Right ventricle myocardium superior (tissue), 1 donor: Measurements from ENCODE around the gene DCAF8L1. TPM values are rescaled to one million over a fixed set of nuclear protein-coding genes. Genes with fewer than 3 reads are reported as not detected.
"Not testable (repeated sequence)": the region's sequence is repeated elsewhere in the genome, so short reads cannot be mapped to it uniquely, and the experiment has no call there.

ENCODE experiments used
- ATAC-seq: fragments of 200-7000 bp; cut with Tn5 transposase; one replicate; pipeline ENCODE4 v1.9.1; 2020; ENCODE audit warnings: mild to moderate bottlenecking; ENCODE audit not compliant: poor library complexity
- DNase-seq: peaks from one replicate; pipeline ENCODE4 v3.0.0-alpha.2; 2020
- intact Hi-C: fragments of 100-400 bp; cut with DNase I; formaldehyde crosslinking; loops from one replicate; pipeline ENCODE4 v1.11.2; 2022
- long read RNA-seq: library from polyadenylated mRNA; unstranded; transcript quantifications from one replicate; pipeline ENCODE4 v2.0.0, GENCODE V29; 2021
- total RNA-seq: library from RNA; stranded (reverse); fragmentation: NEBNext Ultra II Directional; extraction: Animal tissue kit (Norgen Biotek cat#: 25700); gene quantifications from one replicate; pipeline ENCODE4 v1.2.1, GENCODE V29; 2021
- donor health status: DM: no; HTN: yes; CAD: no; lungs with severe emphysema.

Gene DCAF8L1
- not detected for total RNA-seq
- long read RNA-seq: 0 reads

GRCh38 chrX:27981349-27981748 is at the start of gene DCAF8L1:
DCAF8L1 (minus strand) TSS chrX:27981449; CDS start chrX:27981334, 115 bp downstream.
- DNase-seq: no peak
- no peak for ATAC-seq
- intact Hi-C loops: no loop called here

GRCh38 chrX:28022371-28022770 is 41.1 kb upstream of the DCAF8L1 start:
- ATAC-seq: no peak
- DNase-seq: no peak

GRCh38 chrX:28016823-28017222 is 35.6 kb upstream of the DCAF8L1 start:
- intact Hi-C loops: no loop called here
- no peak for ATAC-seq
- no peak for DNase-seq

More at GRCh38 chrX:28022371-28022770, 41.1 kb upstream of the DCAF8L1 start:
- intact Hi-C loops: no loop called here

- DNase-seq: no peak
- intact Hi-C loops: no loop called here
These were observed 34.7 kb upstream of the DCAF8L1 start for GRCh38 chrX:28015993-28016392.

GRCh38 chrX:28010875-28011274 is 29.6 kb upstream of the DCAF8L1 start:
- DNase-seq (no peak), ATAC-seq (no peak)
- intact Hi-C loops: no loop called here

More at GRCh38 chrX:28015993-28016392, 34.7 kb upstream of the DCAF8L1 start:
- ATAC-seq: no peak

GRCh38 chrX:27998666-27999065 is 17.4 kb upstream of the DCAF8L1 start:
- intact Hi-C loops: no loop called here
- DNase-seq: no peak
- ATAC-seq: no peak

DNA sequence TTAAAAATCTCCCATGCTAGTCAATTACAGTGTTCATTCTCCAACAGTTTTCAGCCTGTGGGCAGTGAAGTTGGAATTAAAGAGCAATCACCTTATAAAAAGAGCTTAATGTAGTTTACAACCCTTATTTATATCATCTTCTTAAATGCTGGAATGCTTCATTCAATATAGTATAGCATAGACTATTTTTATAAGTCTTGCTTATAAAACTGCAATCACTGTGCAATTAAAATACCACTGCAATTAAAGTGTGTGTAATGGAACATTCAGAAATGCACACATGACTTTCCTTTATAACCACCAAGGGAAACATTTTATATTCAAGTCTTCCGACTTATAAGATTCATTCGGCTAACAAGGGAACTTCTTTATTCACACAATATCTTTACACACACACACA is 16.4 kb upstream of the DCAF8L1 start:
- intact Hi-C loops: no loop called here
- no peak for ATAC-seq
- DNase-seq: no peak

DNA sequence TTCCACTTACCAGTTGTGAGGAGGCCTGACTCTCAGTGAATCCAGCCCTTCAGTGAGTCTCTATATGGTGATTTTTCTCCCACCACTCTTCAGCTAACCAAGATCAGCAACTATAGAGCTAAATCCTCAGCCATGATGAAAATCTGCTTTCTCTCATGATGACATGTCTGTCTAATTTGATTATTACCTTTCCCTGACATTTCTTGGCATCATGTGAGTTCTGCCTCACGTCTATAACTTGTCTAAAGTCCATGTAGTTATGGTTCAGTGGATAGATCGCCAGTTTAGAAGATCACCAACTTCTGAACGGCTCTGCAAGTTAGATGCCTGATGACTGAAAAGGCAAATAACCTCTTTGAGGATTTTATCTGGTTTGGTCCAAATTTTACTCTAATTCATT is 14.9 kb upstream of the DCAF8L1 start:
- intact Hi-C loops: no loop called here
- DNase-seq: no peak
- ATAC-seq: no peak

- intact Hi-C loops: no loop called here
- no peak for ATAC-seq
These were observed 14.4 kb upstream of the DCAF8L1 start for GRCh38 chrX:27995611-27996010.

GRCh38 chrX:27987862-27988646 is 6.8 kb upstream of the DCAF8L1 start:
- intact Hi-C loops: no loop called here
- ATAC-seq (no peak), DNase-seq (no peak)

More at GRCh38 chrX:27995611-27996010, 14.4 kb upstream of the DCAF8L1 start:
- DNase-seq: no peak

- ATAC-seq, DNase-seq, intact Hi-C loops: not testable (repeated sequence)
These were observed 4.3 kb downstream of the DCAF8L1 start for GRCh38 chrX:27976934-27977333.

GRCh38 chrX:27976284-27976683 is 5.0 kb downstream of the DCAF8L1 start:
- intact Hi-C loops: no loop called here
- no peak for DNase-seq
- no peak for ATAC-seq

GRCh38 chrX:27968878-27969277 is 12.4 kb downstream of the DCAF8L1 start:
- DNase-seq (no peak), ATAC-seq (no peak)
- intact Hi-C loops: no loop called here

DNA sequence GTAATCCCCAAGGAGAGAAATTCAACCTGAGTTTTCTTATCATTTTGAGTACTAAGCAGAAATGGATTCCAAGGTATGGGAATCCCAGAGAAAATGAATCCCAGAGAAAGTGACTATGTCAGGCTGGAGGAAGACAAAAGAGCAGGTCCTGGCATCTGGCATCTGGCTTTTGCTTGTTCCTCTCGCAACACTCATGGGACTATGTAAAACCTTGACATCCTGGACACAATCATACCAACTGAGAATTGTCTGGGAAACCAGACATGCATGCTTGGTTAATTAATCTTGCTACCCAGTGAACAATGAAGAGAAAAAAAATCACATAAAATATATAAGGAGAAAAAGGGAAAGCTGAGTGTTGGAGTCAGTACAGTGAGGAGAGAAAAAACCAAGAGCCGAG is 12.9 kb downstream of the DCAF8L1 start:
- intact Hi-C loops: no loop called here
- ATAC-seq (no peak), DNase-seq (no peak)

- DNase-seq (no peak), ATAC-seq (no peak)
- intact Hi-C loops: no loop called here
These were observed 14.3 kb downstream of the DCAF8L1 start for GRCh38 chrX:27966955-27967354.

GRCh38 chrX:27966492-27966891 is 14.8 kb downstream of the DCAF8L1 start:
- intact Hi-C loops: no loop called here
- DNase-seq (no peak), ATAC-seq (no peak)

GRCh38 chrX:27965348-27965747 is 15.9 kb downstream of the DCAF8L1 start:
- intact Hi-C loops: not testable (repeated sequence)

GRCh38 chrX:27964432-27964831 is 16.8 kb downstream of the DCAF8L1 start:
- intact Hi-C loops: no loop called here
- no peak for DNase-seq
- no peak for ATAC-seq

More at GRCh38 chrX:27965348-27965747, 15.9 kb downstream of the DCAF8L1 start:
- ATAC-seq, DNase-seq: not testable (repeated sequence)

- ATAC-seq, intact Hi-C loops, DNase-seq: not testable (repeated sequence)
These were observed 20.8 kb downstream of the DCAF8L1 start for GRCh38 chrX:27960410-27960809.

GRCh38 chrX:27953171-27953570 is 28.1 kb downstream of the DCAF8L1 start:
- no peak for DNase-seq
- intact Hi-C loops: no loop called here
- no peak for ATAC-seq
